DND-41 (cell line): ENCODE data around the gene BATF.

Source experiments
- EZH2 ChIP-seq: IDR thresholded peaks from 3 replicates; pipeline ENCODE4 v1.6.1; 2012; ENCODE audit warnings: borderline replicate concordance, low read depth, mild to moderate bottlenecking, moderate library complexity, low read length, inconsistent platforms; ENCODE audit not compliant: severe bottlenecking
- TF ChIP-seq, protein P1 (sequence below): IDR thresholded peaks from 2 replicates; pipeline ENCODE4 v1.5.1; 2012; ENCODE audit warnings: borderline replicate concordance, low read length, moderate library complexity, mild to moderate bottlenecking; ENCODE audit not compliant: poor library complexity, severe bottlenecking; ENCODE audit errors: extremely low read depth

- TF ChIP-seq, protein P1, sequence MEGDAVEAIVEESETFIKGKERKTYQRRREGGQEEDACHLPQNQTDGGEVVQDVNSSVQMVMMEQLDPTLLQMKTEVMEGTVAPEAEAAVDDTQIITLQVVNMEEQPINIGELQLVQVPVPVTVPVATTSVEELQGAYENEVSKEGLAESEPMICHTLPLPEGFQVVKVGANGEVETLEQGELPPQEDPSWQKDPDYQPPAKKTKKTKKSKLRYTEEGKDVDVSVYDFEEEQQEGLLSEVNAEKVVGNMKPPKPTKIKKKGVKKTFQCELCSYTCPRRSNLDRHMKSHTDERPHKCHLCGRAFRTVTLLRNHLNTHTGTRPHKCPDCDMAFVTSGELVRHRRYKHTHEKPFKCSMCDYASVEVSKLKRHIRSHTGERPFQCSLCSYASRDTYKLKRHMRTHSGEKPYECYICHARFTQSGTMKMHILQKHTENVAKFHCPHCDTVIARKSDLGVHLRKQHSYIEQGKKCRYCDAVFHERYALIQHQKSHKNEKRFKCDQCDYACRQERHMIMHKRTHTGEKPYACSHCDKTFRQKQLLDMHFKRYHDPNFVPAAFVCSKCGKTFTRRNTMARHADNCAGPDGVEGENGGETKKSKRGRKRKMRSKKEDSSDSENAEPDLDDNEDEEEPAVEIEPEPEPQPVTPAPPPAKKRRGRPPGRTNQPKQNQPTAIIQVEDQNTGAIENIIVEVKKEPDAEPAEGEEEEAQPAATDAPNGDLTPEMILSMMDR = no peak
- TF ChIP-seq EZH2 = no peak
Observed at GRCh38 chr14:75511201-75511600, 11.1 kb upstream of the BATF start.
